H54 (cell line): Measurements from ENCODE around the gene HECTD2.
"Not testable (repeated sequence)": the region's sequence is repeated elsewhere in the genome, so short reads cannot be mapped to it uniquely, and the experiment has no call there.

Experiments
- DNase-seq: peaks from one replicate; pipeline ENCODE4 v3.0.0; 2011; ENCODE audit warnings: low spot score, mixed read lengths; ENCODE audit not compliant: insufficient read length
- FAIRE-seq: peaks from 3 replicates; lab custom pipeline; 2011; peaks lifted over from hg19 to GRCh38; lab: Jason Lieb, UNC
- POLR2A ChIP-seq: IDR thresholded peaks from 2 replicates; pipeline ENCODE4 v1.6.1; 2011; ENCODE audit warnings: low read depth, mild to moderate bottlenecking, low read length

The HECTD2 gene, protein sequence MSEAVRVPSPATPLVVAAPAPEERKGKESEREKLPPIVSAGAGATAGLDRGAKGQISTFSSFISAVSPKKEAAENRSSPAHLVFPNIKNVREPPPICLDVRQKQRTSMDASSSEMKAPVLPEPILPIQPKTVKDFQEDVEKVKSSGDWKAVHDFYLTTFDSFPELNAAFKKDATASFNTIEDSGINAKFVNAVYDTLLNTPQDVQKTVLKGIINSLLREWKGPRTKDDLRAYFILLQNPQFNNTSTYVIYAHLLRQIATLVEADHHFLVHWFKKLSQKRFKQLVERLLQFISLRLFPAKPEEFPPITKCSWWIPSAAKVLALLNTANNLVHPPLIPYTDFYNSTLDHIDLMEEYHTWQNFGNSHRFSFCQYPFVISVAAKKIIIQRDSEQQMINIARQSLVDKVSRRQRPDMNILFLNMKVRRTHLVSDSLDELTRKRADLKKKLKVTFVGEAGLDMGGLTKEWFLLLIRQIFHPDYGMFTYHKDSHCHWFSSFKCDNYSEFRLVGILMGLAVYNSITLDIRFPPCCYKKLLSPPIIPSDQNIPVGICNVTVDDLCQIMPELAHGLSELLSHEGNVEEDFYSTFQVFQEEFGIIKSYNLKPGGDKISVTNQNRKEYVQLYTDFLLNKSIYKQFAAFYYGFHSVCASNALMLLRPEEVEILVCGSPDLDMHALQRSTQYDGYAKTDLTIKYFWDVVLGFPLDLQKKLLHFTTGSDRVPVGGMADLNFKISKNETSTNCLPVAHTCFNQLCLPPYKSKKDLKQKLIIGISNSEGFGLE

DNA sequence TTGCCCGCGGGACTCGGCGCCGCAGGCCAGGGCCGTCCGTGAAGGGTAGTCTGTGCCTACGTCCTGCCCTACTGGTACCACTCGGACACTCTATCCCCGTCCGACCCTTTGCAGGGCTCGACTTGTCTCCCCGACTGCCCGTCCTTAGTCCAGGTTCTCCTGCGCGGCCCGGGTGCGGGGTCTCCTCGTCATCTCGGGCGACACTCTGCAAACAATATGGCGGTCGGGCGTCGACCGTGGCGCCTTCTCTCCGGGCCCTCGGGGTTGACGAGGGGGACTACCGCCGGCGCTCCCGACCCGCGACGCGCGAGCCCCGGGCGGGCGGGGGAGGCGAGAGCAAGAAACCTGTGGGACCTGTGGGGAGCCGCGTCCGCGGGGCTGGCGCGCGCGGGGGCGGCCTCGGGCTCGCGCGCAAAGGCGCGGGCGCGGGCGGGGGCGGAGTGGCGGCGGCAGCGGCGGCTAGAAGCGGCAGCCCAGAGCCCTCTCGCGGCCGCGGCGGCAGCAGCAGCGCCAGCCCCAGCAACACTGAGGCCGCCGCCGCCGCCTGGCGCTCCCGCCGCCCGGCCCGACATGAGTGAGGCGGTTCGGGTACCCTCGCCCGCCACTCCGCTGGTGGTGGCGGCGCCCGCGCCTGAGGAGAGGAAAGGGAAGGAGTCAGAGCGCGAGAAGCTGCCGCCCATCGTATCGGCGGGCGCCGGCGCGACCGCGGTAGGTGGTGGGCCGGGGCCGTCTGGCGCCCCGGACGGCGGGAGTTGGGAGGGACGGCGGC, at the start of gene HECTD2:
Gene HECTD2, plus strand, starts transcription at position 476 of the 769 bp plus-strand sequence. Its CDS starts 95 bp downstream, at position 571.
- FAIRE-seq (peak; percentile 57), DNase-seq (peak; percentile 78)
- TF ChIP-seq POLR2A: peak; percentile 14; the same call in 1 of the 2 replicates

GRCh38 chr10:91360461-91360860, 49.7 kb upstream of the HECTD2 start:
- DNase-seq (no peak), FAIRE-seq (no peak)
- TF ChIP-seq POLR2A: no peak

DNA sequence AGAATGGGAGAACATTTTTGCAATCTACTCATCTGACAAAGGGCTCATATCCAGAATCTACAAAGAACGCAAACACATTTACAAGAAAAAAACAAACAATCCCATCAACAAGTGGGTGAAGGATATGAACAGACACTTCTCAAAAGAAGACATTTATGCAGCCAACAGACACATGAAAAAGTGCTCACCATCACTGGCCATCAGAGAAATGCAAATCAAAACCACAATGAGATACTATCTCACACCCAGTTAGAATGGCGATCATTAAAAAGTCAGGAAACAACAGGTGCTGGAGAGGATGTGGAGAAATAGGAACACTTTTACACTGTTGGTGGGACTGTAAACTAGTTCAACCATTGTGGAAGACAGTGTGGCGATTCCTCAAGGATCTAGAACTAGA, 44.6 kb upstream of the HECTD2 start:
- not testable (repeated sequence) for FAIRE-seq, DNase-seq

DNA sequence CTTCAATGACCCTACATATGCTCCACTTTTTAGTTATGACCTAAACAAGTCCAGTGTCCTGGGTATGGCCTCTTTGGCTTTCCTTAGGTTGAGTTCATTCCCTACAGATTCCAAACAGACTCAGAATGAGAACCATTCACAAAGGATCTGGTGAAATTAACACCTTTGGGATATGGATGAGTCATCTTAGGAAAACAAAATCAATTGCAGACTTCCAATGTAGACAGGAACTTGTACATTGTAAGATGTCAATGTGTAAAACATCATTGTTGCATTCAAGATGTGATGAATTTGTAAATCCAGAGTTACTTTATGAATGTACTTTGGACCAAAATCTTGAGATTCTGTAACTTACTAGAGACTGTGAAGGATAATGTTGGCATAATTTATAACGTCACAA, 43.4 kb upstream of the HECTD2 start:
- TF ChIP-seq POLR2A: no peak
- DNase-seq (no peak), FAIRE-seq (peak; percentile 80)

DNA sequence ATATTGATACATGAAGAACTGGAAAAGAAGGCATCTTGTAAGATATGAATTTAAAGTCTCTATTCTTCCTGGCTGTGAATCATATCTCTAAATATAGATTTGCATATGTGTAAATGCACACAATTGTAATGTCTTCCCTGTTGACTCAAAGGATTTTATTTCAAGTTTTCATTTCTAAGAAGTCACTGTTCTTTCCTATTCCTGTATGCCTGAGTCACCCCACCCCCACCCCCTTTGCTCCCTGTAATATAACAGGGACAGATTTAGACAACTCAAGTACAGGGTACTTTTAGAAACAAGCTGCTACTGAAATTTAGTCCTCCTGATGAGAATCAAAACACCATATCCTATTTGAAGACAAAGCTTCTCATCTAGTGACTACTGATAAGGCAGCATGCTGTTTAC, 43.0 kb upstream of the HECTD2 start:
- DNase-seq: no peak
- FAIRE-seq: no peak
- TF ChIP-seq POLR2A: no peak

DNA sequence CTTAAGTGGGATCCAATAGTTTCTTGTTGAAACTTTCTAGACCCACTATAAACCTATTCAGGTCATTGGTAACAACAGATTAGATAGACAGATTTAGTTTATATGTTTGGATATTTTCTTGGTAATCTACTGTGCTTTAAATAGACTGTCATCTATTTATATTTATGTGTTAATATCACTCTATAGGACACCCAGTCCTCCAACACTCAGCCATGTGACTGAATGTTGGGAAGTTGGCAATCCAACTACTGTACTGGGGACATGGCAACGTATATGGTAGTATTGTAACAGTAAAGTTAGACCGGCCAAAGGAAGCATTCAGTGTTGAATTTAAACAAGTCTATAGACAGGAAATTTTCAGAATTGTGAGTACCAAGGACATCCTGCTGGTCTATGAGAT, 42.6 kb upstream of the HECTD2 start:
- no peak for TF ChIP-seq POLR2A
- FAIRE-seq: peak; percentile 27

DNA sequence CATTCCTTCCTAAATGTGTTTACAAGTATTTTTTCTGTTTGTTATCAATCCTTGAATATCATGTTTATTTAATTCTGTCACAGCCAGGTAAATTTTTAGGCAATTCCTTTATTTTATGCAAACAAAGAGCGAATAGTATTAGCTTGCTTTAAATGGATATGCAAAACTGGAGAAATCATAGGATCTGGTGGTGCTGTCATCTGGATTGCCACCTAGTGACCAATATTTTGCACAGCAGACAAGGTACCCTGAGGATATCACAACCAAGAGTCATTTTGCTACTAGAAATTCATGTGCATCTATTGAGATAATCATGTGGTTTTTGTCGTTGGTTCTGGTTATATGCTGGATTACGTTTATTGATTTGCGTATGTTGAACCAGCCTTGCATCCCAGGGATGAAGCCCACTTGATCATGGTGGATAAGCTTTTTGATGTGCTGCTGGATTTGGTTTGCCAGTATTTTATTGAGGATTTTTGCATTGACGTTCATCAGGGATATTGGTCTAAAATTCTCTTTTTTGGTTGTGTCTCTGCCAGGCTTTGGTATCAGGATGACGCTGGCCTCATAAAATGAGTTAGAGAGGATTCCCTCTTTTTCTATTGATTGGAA, 40.1 kb upstream of the HECTD2 start:
- DNase-seq: not testable (repeated sequence)
- peak; percentile 94 for FAIRE-seq

More for the DNA sequence above, 42.6 kb upstream of the HECTD2 start:
- DNase-seq: no peak

- TF ChIP-seq POLR2A: no peak
- no peak for DNase-seq
- FAIRE-seq: no peak
Measured at GRCh38 chr10:91374052-91374451, 36.1 kb upstream of the HECTD2 start.

DNA sequence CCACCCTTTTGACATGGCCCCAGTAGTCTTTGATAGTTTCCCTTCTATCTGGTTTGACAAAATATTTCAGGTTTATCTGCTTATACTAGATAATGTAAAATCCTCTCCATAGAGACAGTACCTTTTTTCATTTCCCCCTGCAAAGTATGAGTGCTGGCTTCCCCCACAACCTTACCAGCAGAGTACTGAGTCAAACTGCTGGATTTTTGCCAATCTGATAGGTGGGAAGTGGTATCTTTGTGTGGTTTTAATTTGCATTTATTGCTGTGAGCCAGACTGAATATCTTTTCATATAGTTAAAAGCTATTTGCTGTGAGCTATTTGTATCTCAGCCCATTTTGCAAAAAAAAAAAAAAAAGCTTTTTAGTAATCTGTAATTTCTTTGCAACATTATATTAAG, 32.1 kb upstream of the HECTD2 start:
- FAIRE-seq (no peak), DNase-seq (no peak)
- no peak for TF ChIP-seq POLR2A

- no peak for DNase-seq
- FAIRE-seq: no peak
- no peak for TF ChIP-seq POLR2A
Measured at GRCh38 chr10:91380873-91381256, 29.3 kb upstream of the HECTD2 start.

DNA sequence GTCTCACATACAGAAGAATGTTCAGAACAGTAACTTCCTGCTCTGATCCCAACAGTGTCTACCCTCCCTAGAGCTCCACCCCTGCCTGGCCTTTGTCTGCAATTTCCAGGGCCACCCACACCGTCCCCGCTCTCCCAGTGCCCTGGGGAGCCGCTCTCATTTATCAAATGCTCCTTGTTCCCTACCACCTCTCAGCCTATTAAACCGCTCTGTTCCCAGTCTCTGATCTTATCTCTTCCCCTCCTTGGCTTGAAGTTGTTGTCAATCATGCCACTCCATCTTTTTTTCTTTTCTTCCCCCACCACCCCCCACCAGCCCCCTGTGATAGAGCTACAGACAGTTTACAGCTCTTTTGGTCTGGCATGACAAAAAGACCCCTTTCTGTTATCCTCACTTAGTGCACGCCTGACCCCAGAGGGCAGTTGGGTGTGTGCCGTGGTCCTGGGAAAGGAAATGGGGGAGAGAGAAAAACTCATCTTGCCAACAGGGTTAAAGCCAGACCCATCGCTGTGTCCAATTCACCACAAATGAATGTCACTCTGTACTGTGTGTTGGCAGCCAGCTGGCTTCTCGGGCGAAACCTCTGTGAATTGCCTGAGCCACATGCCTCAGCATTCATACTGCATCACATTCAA, 28.8 kb upstream of the HECTD2 start:
- DNase-seq (no peak), FAIRE-seq (no peak)
- no peak for TF ChIP-seq POLR2A

- no peak for TF ChIP-seq POLR2A
- FAIRE-seq: no peak
- no peak for DNase-seq
Measured at GRCh38 chr10:91385306-91386085, 24.6 kb upstream of the HECTD2 start.
